Neuronal stem cell (in vitro differentiated cells): ENCODE measurements around the gene PKP3.
A peak's percentile ranks its signal among the peaks of the same experiment; 100 is the strongest.
"Not testable (repeated sequence)": the region's sequence is repeated elsewhere in the genome, so short reads cannot be mapped to it uniquely, and the experiment has no call there.

Experiments
- DNase-seq: peaks from one replicate; pipeline ENCODE4 v3.0.0-alpha.2; 2013; ENCODE audit warnings: low spot score
- H2AFZ ChIP-seq: one replicate; pipeline ENCODE4 v1.6.1; 2013; ENCODE audit warnings: mild to moderate bottlenecking, low read length, inconsistent platforms
- H2AK5ac ChIP-seq: 2 replicates; pipeline ENCODE4 v1.6.1; 2013; ENCODE audit warnings: low read depth, mild to moderate bottlenecking, inconsistent platforms, low read length, moderate library complexity, mixed read lengths
- H2BK120ac ChIP-seq: 2 replicates; pipeline ENCODE4 v1.6.1; 2013; ENCODE audit warnings: low read depth, mild to moderate bottlenecking, inconsistent platforms, low read length, moderate library complexity, mixed read lengths
- H2BK12ac ChIP-seq: one replicate; pipeline ENCODE4 v1.6.1; 2013; ENCODE audit warnings: low read length, inconsistent platforms
- H2BK15ac ChIP-seq: 2 replicates; pipeline ENCODE4 v1.6.1; 2013; ENCODE audit warnings: mild to moderate bottlenecking, low read length, inconsistent platforms, mixed read lengths
- H2BK5ac ChIP-seq: one replicate; pipeline ENCODE4 v1.6.1; 2013; ENCODE audit warnings: inconsistent platforms, mild to moderate bottlenecking, low read length, moderate library complexity
- H3K14ac ChIP-seq: one replicate; pipeline ENCODE4 v1.6.1; 2013; ENCODE audit warnings: low read length, inconsistent platforms
- H3K18ac ChIP-seq: 2 replicates; pipeline ENCODE4 v1.6.1; 2013; ENCODE audit warnings: low read length, inconsistent platforms
- H3K23ac ChIP-seq: 2 replicates; pipeline ENCODE4 v1.6.1; 2013; ENCODE audit warnings: low read depth, mild to moderate bottlenecking, mixed read lengths, low read length, inconsistent platforms; ENCODE audit not compliant: poor library complexity
- H3K27ac ChIP-seq: replicated peaks from 3 replicates; pipeline ENCODE4 v1.5.1; 2013; ENCODE audit warnings: low read length, inconsistent platforms
- H3K27me3 ChIP-seq, 3 experiments: 2 replicates each; pipeline ENCODE4 v1.6.1; 2013; ENCODE audit warnings: low read length in 3 of 3, mild to moderate bottlenecking in 2 of 3, inconsistent platforms in 1 of 3, low read depth in 1 of 3, mixed read lengths in 1 of 3, moderate library complexity in 1 of 3; ENCODE audit not compliant: control insufficient read depth in 3 of 3, insufficient read depth in 3 of 3
- H3K36me3 ChIP-seq, 2 donors: replicated peaks in 1 of 2; 2 replicates each; pipeline ENCODE4 v1.6.1; 2013; ENCODE audit warnings: low read length in 2 of 2; ENCODE audit not compliant: control insufficient read depth in 2 of 2, insufficient read depth in 2 of 2
- H3K4ac ChIP-seq: 2 replicates; pipeline ENCODE4 v1.6.1; 2013; ENCODE audit warnings: inconsistent platforms, mild to moderate bottlenecking, low read length, moderate library complexity
- H3K4me1 ChIP-seq, 2 donors: 1 replicate in 1 of 2; 2 replicates in 1 of 2; pipeline ENCODE4 v1.6.1; 2013; ENCODE audit warnings: low read length in 2 of 2, low read depth in 1 of 2; ENCODE audit not compliant: control insufficient read depth in 2 of 2, insufficient read depth in 1 of 2
- H3K4me2 ChIP-seq: one replicate; pipeline ENCODE4 v1.6.1; 2013; ENCODE audit warnings: mild to moderate bottlenecking, low read length, inconsistent platforms; ENCODE audit not compliant: insufficient read depth, poor library complexity, severe bottlenecking
- H3K4me3 ChIP-seq, 2 donors: 2 replicates each; pipeline ENCODE4 v1.5.1; 2013; ENCODE audit warnings: low read length in 2 of 2, mild to moderate bottlenecking in 2 of 2, inconsistent platforms in 1 of 2, moderate library complexity in 1 of 2
- H3K79me1 ChIP-seq: one replicate; pipeline ENCODE4 v1.6.1; 2013; ENCODE audit warnings: low read depth, mild to moderate bottlenecking, inconsistent platforms, low read length, moderate library complexity
- H3K9ac ChIP-seq: one replicate; pipeline ENCODE4 v1.6.1; 2013; ENCODE audit warnings: mild to moderate bottlenecking, low read depth, low read length, inconsistent platforms; ENCODE audit not compliant: poor library complexity
- H3K9me3 ChIP-seq, 2 donors: replicated peaks in 1 of 2; 2 replicates each; pipeline versions ENCODE3 to v1.6.1; 2013; ENCODE audit warnings: low read length in 2 of 2, mild to moderate bottlenecking in 2 of 2, inconsistent platforms in 1 of 2, low read depth in 1 of 2, mixed read lengths in 1 of 2, moderate library complexity in 1 of 2; ENCODE audit not compliant: control insufficient read depth in 2 of 2, insufficient read depth in 1 of 2
- H4K8ac ChIP-seq: one replicate; pipeline ENCODE4 v1.6.1; 2013; ENCODE audit warnings: low read depth, mild to moderate bottlenecking, inconsistent platforms, low read length, moderate library complexity
- H4K91ac ChIP-seq: one replicate; pipeline ENCODE4 v1.6.1; 2013; ENCODE audit warnings: low read length, low read depth, mild to moderate bottlenecking, inconsistent platforms; ENCODE audit not compliant: poor library complexity
- WGBS, 2 donors: extraction: QIAGEN DNeasy Blood & Tissue Kit; methylation state at CpG; one replicate each; pipeline ENCODE4 v1.1.7; 2013; ENCODE audit warnings: missing lambda C conversion rate in 2 of 2, mixed read lengths in 1 of 2; ENCODE audit not compliant: insufficient read length in 2 of 2, insufficient replicate concordance in 1 of 2; ENCODE audit errors: extremely low coverage in 2 of 2; 5-methylcytosine and 5-hydroxymethylcytosine counted together

The PKP3 gene

DNA sequence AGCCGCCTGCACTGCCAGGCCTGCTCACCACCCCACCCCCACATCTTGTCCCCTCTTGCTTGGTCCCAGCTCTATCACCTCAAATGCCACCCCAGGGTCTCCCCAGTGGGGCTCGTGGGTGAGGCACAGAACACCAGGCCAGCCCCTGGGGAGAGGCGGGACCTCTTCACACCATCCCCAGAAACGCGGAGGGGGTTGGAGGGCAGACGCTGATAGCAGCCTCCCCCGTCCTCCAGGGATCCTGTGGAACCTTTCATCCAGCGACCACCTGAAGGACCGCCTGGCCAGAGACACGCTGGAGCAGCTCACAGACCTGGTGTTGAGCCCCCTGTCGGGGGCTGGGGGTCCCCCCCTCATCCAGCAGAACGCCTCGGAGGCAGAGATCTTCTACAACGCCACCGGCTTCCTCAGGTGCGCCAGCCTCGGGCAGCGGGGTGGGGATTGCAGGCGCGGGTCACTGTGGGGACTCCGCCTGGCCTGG lies 5.8 kb downstream of the PKP3 start:
- no peak overlapping the region for H3K23ac ChIP-seq
- H3K9ac ChIP-seq: no peak overlapping the region
- no peak overlapping the region for H3K14ac ChIP-seq
- peaks cover 0 to 6% of the 10 kb centered on the region in 2 donors for H3K9me3 ChIP-seq
- H3K4me3 ChIP-seq: no peak overlapping the region
- WGBS, 2 donors: no CpG with 5 or more reads among the region's 21 CpGs
- no peak overlapping the region for H3K4ac ChIP-seq
- no peak overlapping the region for H2BK120ac ChIP-seq
- H2AFZ ChIP-seq: no peak overlapping the region
- H3K4me1 ChIP-seq: no peaks in the 10 kb centered on the region
- H2BK12ac ChIP-seq: peak overlapping the region; percentile 90
- no peak overlapping the region for H2AK5ac ChIP-seq
- H2BK15ac ChIP-seq: no peak overlapping the region
- no peak overlapping the region for H3K27ac ChIP-seq
- DNase-seq: no peak
- no peak overlapping the region for H3K18ac ChIP-seq
- H3K36me3 ChIP-seq: no peaks in the 10 kb centered on the region
- peaks cover 0 to 3% (median 0%) of the 10 kb centered on the region in 3 experiments for H3K27me3 ChIP-seq
- H3K4me2 ChIP-seq: no peak overlapping the region
- no peak overlapping the region for H2BK5ac ChIP-seq
- peaks cover 3% of the 10 kb centered on the region for H3K79me1 ChIP-seq
- H4K8ac ChIP-seq: no peak overlapping the region
- no peak overlapping the region for H4K91ac ChIP-seq

- Histone ChIP-seq H3K4me1 (no peaks in the 10 kb centered on the region), H2BK15ac (no peak overlapping the region), H3K18ac (no peak overlapping the region), H3K79me1 (peaks cover 3% of the 10 kb centered on the region), H3K9ac (no peak overlapping the region), H3K36me3 (no peaks in the 10 kb centered on the region), H3K23ac (no peak overlapping the region), H3K4me2 (no peak overlapping the region), H3K27ac (no peak overlapping the region), H4K8ac (no peak overlapping the region), H3K4me3 (no peak overlapping the region), H3K9me3 (peaks cover 0 to 6% of the 10 kb centered on the region in 2 donors), H2AFZ (no peak overlapping the region), H2BK12ac (peak overlapping the region; percentile 90), H3K4ac (no peak overlapping the region), H3K14ac (no peak overlapping the region), H4K91ac (no peak overlapping the region), H2BK120ac (no peak overlapping the region), H2BK5ac (no peak overlapping the region), H2AK5ac (no peak overlapping the region), H3K27me3 (peaks cover 0 to 4% (median 3%) of the 10 kb centered on the region in 3 experiments)
- no peak for DNase-seq
- no CpG with 5 or more reads among the region's 50 CpGs for WGBS, 2 donors
These were observed 6.3 kb downstream of the PKP3 start for GRCh38 chr11:400241-400689.

DNA sequence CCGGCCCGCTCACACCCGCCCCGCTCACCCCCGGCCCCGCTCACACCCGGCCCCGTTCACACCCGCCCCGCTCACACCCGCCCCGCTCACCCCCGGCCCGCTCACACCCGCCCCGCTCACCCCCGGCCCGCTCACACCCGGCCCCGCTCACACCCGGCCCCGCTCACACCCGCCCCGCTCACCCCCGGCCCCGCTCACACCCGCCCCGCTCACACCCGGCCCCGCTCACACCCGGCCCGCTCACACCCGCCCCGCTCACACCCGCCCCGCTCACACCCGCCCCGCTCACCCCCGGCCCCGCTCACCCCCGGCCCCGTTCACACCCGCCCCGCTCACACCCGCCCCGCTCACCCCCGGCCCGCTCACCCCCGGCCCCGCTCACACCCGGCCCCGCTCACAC lies 7.2 kb downstream of the PKP3 start:
- H3K18ac ChIP-seq, H4K91ac ChIP-seq, H3K9me3 ChIP-seq, H2BK5ac ChIP-seq, H4K8ac ChIP-seq, H3K79me1 ChIP-seq, H3K23ac ChIP-seq, DNase-seq, H2BK15ac ChIP-seq, H2BK12ac ChIP-seq, H2BK120ac ChIP-seq, H3K27ac ChIP-seq, H3K9ac ChIP-seq, H3K14ac ChIP-seq, H3K4me3 ChIP-seq, H3K4ac ChIP-seq, H3K27me3 ChIP-seq, H2AFZ ChIP-seq, H3K4me2 ChIP-seq, H3K4me1 ChIP-seq, H2AK5ac ChIP-seq, H3K36me3 ChIP-seq: not testable (repeated sequence)
- no CpG with 5 or more reads among the region's 52 CpGs for WGBS, 2 donors

DNA sequence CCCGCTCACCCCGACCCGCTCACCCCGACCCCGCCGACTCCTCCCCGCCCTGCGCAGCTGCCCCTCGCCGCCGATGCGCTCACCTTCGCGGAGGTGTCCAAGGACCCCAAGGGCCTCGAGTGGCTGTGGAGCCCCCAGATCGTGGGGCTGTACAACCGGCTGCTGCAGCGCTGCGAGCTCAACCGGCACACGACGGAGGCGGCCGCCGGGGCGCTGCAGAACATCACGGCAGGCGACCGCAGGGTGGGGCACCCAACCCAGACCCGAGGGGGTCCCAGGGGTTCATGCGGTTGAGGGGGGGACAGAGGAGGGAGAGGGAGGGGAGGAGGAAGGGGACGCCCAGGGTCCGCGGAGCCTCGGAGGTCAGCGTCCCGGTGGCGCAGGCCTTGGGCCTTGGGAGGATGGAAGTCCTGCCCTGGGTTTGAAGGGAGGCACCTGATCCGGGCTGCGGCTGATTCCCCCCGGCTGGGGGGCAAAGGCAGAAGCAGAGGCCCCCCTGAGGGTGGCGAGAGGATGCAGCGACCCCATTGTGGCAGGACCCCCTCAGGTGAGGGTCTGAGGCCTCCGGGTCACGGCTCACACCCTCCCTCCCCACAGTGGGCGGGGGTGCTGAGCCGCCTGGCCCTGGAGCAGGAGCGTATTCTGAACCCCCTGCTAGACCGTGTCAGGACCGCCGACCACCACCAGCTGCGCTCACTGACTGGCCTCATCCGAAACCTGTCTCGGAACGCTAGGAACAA lies 9.2 kb downstream of the PKP3 start:
- Histone ChIP-seq H3K4me3 (no peak overlapping the region), H3K18ac (peak overlapping the region; percentile 17), H3K27me3 (peaks cover 0 to 10% (median 7%) of the 10 kb centered on the region in 3 experiments), H3K36me3 (no peaks in the 10 kb centered on the region), H3K4me2 (no peak overlapping the region), H2BK120ac (no peak overlapping the region), H3K14ac (peak overlapping the region; percentile 56), H3K9ac (peak overlapping the region; percentile 60), H4K8ac (peak overlapping the region; percentile 17), H3K27ac (no peak overlapping the region), H2BK15ac (peak overlapping the region; percentile 67), H4K91ac (no peak overlapping the region), H3K4ac (no peak overlapping the region), H3K79me1 (no peaks in the 10 kb centered on the region), H3K4me1 (peaks cover 0 to 3% of the 10 kb centered on the region in 2 donors), H2BK12ac (peak overlapping the region; percentile 16), H3K23ac (peak overlapping the region; percentile 55), H2BK5ac (no peak overlapping the region), H2AK5ac (peak overlapping the region; percentile 84), H3K9me3 (peaks cover 0 to 8% of the 10 kb centered on the region in 2 donors), H2AFZ (no peak overlapping the region)
- no CpG with 5 or more reads among the region's 55 CpGs for WGBS, 2 donors
- DNase-seq: no peak
